WTC11 (cell line): ENCODE data around the gene DIDO1. TPM values are rescaled to one million over a fixed set of nuclear protein-coding genes. Genes with fewer than 3 reads are reported as not detected.
A peak's percentile ranks its signal among the peaks of the same experiment; 100 is the strongest.

Experiments used
- ATF1 ChIP-seq: sonication (generic); formaldehyde crosslinking; IDR thresholded peaks from 2 replicates; pipeline ENCODE4 v1.8.1; 2023; ENCODE audit warnings: mild to moderate bottlenecking, moderate library complexity, missing genetic modification reagents
- CDX4 ChIP-seq: fragments of 250-450 bp; sonication (Bioruptor Pico); IDR thresholded peaks from 2 replicates; pipeline ENCODE4 v1.9.0; 2021; ENCODE audit warnings: moderate library complexity, mild to moderate bottlenecking, inconsistent platforms, borderline replicate concordance
- E2F5 ChIP-seq: sonication (generic); formaldehyde crosslinking; IDR thresholded peaks from 2 replicates; pipeline ENCODE4 v1.8.1; 2022; ENCODE audit warnings: mild to moderate bottlenecking, moderate library complexity, missing genetic modification reagents
- ELF4 ChIP-seq: sonication (generic); formaldehyde crosslinking; IDR thresholded peaks from 2 replicates; pipeline ENCODE4 v1.8.1; 2022; ENCODE audit warnings: low read depth, mild to moderate bottlenecking, moderate library complexity, missing genetic modification reagents
- ESRRA ChIP-seq: sonication (generic); formaldehyde crosslinking; IDR thresholded peaks from 2 replicates; pipeline ENCODE4 v1.8.1; 2022; ENCODE audit warnings: mild to moderate bottlenecking, missing genetic modification reagents, borderline replicate concordance
- ETV6 ChIP-seq: sonication (generic); formaldehyde crosslinking; IDR thresholded peaks from 2 replicates; pipeline ENCODE4 v1.8.1; 2022; ENCODE audit warnings: mild to moderate bottlenecking, missing genetic modification reagents
- FOXJ3 ChIP-seq: sonication (generic); formaldehyde crosslinking; IDR thresholded peaks from 2 replicates; pipeline ENCODE4 v1.9.0; 2021; ENCODE audit warnings: missing genetic modification reagents, mild to moderate bottlenecking, borderline replicate concordance
- FOXK1 ChIP-seq: sonication (generic); formaldehyde crosslinking; IDR thresholded peaks from 2 replicates; pipeline ENCODE4 v1.8.0; 2022; ENCODE audit warnings: mild to moderate bottlenecking, moderate library complexity, missing genetic modification reagents
- JAZF1 ChIP-seq: fragments of 250-450 bp; sonication (Bioruptor Pico); IDR thresholded peaks from 2 replicates; pipeline ENCODE4 v1.9.0; 2021; ENCODE audit warnings: moderate library complexity, mild to moderate bottlenecking, inconsistent platforms
- JUN ChIP-seq: sonication (generic); formaldehyde crosslinking; IDR thresholded peaks from 2 replicates; pipeline ENCODE4 v1.8.0; 2023; ENCODE audit warnings: mild to moderate bottlenecking, missing genetic modification reagents
- MXD4 ChIP-seq: fragments of 250-450 bp; sonication (Bioruptor Pico); IDR thresholded peaks from 2 replicates; pipeline ENCODE4 v1.8.0; 2021; ENCODE audit warnings: mild to moderate bottlenecking, moderate library complexity, borderline replicate concordance
- NR1H2 ChIP-seq: sonication (generic); formaldehyde crosslinking; IDR thresholded peaks from 2 replicates; pipeline ENCODE4 v1.9.0; 2021; ENCODE audit warnings: mild to moderate bottlenecking, moderate library complexity, missing genetic modification reagents
- NR3C1 ChIP-seq: sonication (generic); formaldehyde crosslinking; conservative IDR thresholded peaks from 2 replicates; pipeline ENCODE4 v1.8.1; 2023; ENCODE audit warnings: low read depth, mild to moderate bottlenecking, missing genetic modification reagents
- PRDM15 ChIP-seq: sonication (generic); formaldehyde crosslinking; IDR thresholded peaks from 2 replicates; pipeline ENCODE4 v1.8.0; 2022; ENCODE audit warnings: missing genetic modification reagents
- PREB ChIP-seq: sonication (generic); formaldehyde crosslinking; IDR thresholded peaks from 2 replicates; pipeline ENCODE4 v1.8.1; 2022; ENCODE audit warnings: mild to moderate bottlenecking, missing genetic modification reagents, moderate library complexity, borderline replicate concordance
- PRRX2 ChIP-seq: fragments of 250-450 bp; sonication (Bioruptor Pico); IDR thresholded peaks from 2 replicates; pipeline ENCODE4 v1.8.0; 2021; ENCODE audit warnings: mild to moderate bottlenecking
- SOX15 ChIP-seq: fragments of 250-450 bp; sonication (Bioruptor Pico); IDR thresholded peaks from 2 replicates; pipeline ENCODE4 v1.9.0; 2021; ENCODE audit warnings: mild to moderate bottlenecking
- TEAD1 ChIP-seq: sonication (generic); formaldehyde crosslinking; IDR thresholded peaks from 2 replicates; pipeline ENCODE4 v1.8.0; 2022; ENCODE audit warnings: mild to moderate bottlenecking, missing genetic modification reagents
- TP53 ChIP-seq: sonication (generic); formaldehyde crosslinking; IDR thresholded peaks from 2 replicates; pipeline ENCODE4 v1.8.1; 2023; ENCODE audit warnings: mild to moderate bottlenecking, missing genetic modification reagents
- ZNF512 ChIP-seq: sonication (generic); formaldehyde crosslinking; IDR thresholded peaks from 2 replicates; pipeline ENCODE4 v1.8.1; 2022; ENCODE audit warnings: missing genetic modification reagents, borderline replicate concordance
- ZNF671 ChIP-seq: fragments of 250-450 bp; sonication (Bioruptor Pico); IDR thresholded peaks from 2 replicates; pipeline ENCODE4 v1.8.0; 2021; ENCODE audit warnings: mild to moderate bottlenecking
- total RNA-seq: library from RNA; stranded (reverse); gene quantifications from 3 replicates; pipeline ENCODE4 v1.2.3, GENCODE V29; 2021
- TF ChIP-seq, protein P1 (sequence below): fragments of 250-450 bp; sonication (Bioruptor Pico); conservative IDR thresholded peaks from 2 replicates; pipeline ENCODE4 v1.9.0; 2021; ENCODE audit warnings: mild to moderate bottlenecking
- TF ChIP-seq, protein P2 (sequence below): sonication (generic); formaldehyde crosslinking; IDR thresholded peaks from 2 replicates; pipeline ENCODE4 v1.8.1; 2022; ENCODE audit warnings: low read depth, mild to moderate bottlenecking, moderate library complexity, missing genetic modification reagents, borderline replicate concordance
- TF ChIP-seq, protein P3 (sequence below): sonication (generic); formaldehyde crosslinking; IDR thresholded peaks from 2 replicates; pipeline ENCODE4 v1.8.0; 2023; ENCODE audit warnings: missing genetic modification reagents
- TF ChIP-seq, protein P4 (sequence below): sonication (generic); formaldehyde crosslinking; IDR thresholded peaks from 2 replicates; pipeline ENCODE4 v1.8.1; 2023; ENCODE audit warnings: mild to moderate bottlenecking, missing genetic modification reagents

The DIDO1 gene
- total RNA-seq, 1 experiment from 2014 or later, result 87.3 TPM

DNA sequence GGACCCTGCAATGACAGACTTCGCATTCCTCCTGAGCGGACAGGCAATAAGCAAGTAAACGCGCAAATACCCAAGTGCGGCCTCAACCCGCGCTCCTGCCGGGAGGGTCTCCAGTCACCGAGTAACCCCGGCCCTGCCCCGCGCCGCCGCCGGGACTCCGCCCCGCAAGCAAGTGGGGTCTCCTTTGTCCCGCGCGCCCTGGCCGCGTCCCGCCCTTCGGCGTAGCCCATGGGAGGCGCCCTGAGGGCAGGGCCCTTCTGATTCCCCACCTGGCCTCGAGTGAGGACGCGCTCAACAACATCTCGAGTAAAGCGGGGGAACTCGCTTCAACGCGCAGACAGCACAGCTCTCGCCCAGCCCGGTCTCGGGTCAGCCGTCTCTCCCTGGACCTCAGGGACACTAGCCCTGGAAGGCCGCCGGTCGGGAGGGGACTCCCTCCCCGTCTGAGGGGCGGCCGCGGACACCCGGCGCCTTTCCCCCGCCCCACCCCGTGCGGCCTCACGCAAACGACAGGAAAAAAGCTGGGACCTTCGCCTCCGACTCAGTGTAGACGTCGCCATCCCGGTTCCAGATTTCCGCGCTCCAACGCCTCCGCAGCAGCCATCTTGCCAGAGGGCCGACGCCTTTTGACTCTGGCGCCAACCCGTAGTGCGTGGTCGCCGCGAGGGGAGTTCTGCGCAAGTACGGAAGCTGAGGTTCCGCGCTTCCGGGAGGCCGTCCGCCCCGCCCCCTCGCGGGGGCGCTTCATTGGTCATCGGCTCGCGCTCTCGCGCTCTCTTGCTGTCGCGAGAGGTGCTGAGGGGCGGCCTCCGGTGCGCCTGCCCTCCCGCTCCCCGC, 11.2 kb upstream of the DIDO1 start (continued):
- no peak for TF ChIP-seq PREB
- no peak for TF ChIP-seq SOX15 (CRISPR knock-in tag)
- TF ChIP-seq ETV6 (CRISPR knock-in tag), result 0 out of 2 replicates have a peak, but pooled peaks have one; percentile 56
- TF ChIP-seq, protein P1, sequence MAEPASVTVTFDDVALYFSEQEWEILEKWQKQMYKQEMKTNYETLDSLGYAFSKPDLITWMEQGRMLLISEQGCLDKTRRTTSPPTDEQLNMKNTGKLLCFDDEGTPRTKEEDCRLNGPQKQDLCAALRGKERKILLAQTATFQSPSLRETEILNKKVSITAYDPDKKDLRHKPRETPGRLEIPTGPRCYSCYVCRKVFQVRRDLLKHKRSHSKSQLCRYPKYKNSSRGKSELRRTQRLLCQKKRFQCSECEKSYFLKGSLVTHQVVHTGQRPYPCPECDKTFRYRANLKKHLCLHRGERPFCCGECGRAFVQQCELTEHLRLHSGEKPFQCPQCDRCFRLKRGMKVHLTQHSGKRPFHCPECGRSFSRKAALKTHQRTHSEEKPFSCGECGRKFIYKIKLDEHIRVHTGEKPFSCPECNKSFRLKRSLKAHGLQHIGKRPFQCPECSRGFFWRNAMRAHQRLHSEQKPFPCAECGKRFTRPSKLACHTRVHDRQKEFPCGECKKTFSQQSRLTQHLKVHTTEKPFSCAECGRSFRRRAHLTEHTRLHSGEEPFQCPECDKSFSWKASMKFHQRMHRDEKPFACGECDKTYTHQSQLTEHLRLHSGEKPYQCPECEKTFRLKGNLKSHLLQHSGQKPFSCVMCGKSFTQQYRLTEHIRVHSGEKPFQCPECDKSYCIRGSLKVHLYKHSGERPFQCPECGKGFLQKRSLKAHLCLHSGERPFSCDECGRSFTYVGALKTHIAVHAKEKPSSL (CRISPR knock-in tag), result no peak
- no peak for TF ChIP-seq CDX4 (CRISPR knock-in tag)
- TF ChIP-seq FOXK1, result peak; percentile 76; the same call in 1 of the 2 replicates
- no peak for TF ChIP-seq ELF4 (CRISPR knock-in tag)
- TF ChIP-seq TP53 (CRISPR knock-in tag), result peak; percentile 49; the same call in 1 of the 2 replicates
- no peak for TF ChIP-seq ATF1 (CRISPR knock-in tag)
- TF ChIP-seq E2F5 (CRISPR knock-in tag), result peak; percentile 87
- no peak for TF ChIP-seq PRDM15
- TF ChIP-seq MXD4 (CRISPR knock-in tag), result no peak
- TF ChIP-seq, protein P2, sequence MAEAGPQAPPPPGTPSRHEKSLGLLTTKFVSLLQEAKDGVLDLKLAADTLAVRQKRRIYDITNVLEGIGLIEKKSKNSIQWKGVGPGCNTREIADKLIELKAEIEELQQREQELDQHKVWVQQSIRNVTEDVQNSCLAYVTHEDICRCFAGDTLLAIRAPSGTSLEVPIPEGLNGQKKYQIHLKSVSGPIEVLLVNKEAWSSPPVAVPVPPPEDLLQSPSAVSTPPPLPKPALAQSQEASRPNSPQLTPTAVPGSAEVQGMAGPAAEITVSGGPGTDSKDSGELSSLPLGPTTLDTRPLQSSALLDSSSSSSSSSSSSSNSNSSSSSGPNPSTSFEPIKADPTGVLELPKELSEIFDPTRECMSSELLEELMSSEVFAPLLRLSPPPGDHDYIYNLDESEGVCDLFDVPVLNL (CRISPR knock-in tag), result no peak
- TF ChIP-seq PRRX2 (CRISPR knock-in tag), result no peak
- no peak for TF ChIP-seq NR1H2
- TF ChIP-seq ESRRA (CRISPR knock-in tag), result peak; percentile 29; the same call in 1 of the 2 replicates
- TF ChIP-seq ZNF512 (CRISPR knock-in tag), result no peak
- TF ChIP-seq, protein P3, sequence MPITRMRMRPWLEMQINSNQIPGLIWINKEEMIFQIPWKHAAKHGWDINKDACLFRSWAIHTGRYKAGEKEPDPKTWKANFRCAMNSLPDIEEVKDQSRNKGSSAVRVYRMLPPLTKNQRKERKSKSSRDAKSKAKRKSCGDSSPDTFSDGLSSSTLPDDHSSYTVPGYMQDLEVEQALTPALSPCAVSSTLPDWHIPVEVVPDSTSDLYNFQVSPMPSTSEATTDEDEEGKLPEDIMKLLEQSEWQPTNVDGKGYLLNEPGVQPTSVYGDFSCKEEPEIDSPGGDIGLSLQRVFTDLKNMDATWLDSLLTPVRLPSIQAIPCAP, result no peak
- TF ChIP-seq, protein P4, sequence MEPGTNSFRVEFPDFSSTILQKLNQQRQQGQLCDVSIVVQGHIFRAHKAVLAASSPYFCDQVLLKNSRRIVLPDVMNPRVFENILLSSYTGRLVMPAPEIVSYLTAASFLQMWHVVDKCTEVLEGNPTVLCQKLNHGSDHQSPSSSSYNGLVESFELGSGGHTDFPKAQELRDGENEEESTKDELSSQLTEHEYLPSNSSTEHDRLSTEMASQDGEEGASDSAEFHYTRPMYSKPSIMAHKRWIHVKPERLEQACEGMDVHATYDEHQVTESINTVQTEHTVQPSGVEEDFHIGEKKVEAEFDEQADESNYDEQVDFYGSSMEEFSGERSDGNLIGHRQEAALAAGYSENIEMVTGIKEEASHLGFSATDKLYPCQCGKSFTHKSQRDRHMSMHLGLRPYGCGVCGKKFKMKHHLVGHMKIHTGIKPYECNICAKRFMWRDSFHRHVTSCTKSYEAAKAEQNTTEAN (CRISPR knock-in tag), result peak; percentile 80
- TF ChIP-seq JAZF1, result no peak
- TF ChIP-seq JUN (CRISPR knock-in tag), result no peak
- TF ChIP-seq ZNF671 (CRISPR knock-in tag), result no peak
- TF ChIP-seq FOXJ3 (CRISPR knock-in tag), result no peak
- TF ChIP-seq TEAD1 (CRISPR knock-in tag), result peak; percentile 70
- TF ChIP-seq NR3C1 (CRISPR knock-in tag), result no peak
